A673 (cell line): ENCODE data around the gene TAF6.

Experiments
- CTCF ChIP-seq: fragments of 300-800, 200-600 bp; sonication (generic); conservative IDR thresholded peaks from 2 replicates; pipeline ENCODE4 v1.5.1; 2017; ENCODE audit warnings: low read depth, mild to moderate bottlenecking, antibody characterized with exemption, low read length, moderate library complexity, mixed read lengths
- EZH2 ChIP-seq: fragments of 200-600 bp; sonication (generic); IDR thresholded peaks from 2 replicates; pipeline ENCODE4 v1.6.1; 2017; ENCODE audit warnings: borderline replicate concordance, low read depth, mild to moderate bottlenecking, mixed read lengths, antibody characterized with exemption, low read length; ENCODE audit not compliant: poor library complexity, severe bottlenecking

GRCh38 chr7:100158229-100159098 lies 39.3 kb upstream of the TAF6 start, which contains the start of gene TRAPPC14:
- TF ChIP-seq CTCF = no peak
- TF ChIP-seq EZH2 = no peak
